NCI-H1092 (cell line): ENCODE measurements around the gene CCDC33.
"Not testable (repeated sequence)": the region's sequence is repeated elsewhere in the genome, so short reads cannot be mapped to it uniquely, and the experiment has no call there.

Source experiments
- DNase-seq: peaks from one replicate; lab custom pipeline; 2025; lab: John Stamatoyannopoulos, UW

Gene CCDC33

GRCh38 chr15:74334127-74334526 lies 98.0 kb downstream of the CCDC33 start:
- no peak for DNase-seq

DNA sequence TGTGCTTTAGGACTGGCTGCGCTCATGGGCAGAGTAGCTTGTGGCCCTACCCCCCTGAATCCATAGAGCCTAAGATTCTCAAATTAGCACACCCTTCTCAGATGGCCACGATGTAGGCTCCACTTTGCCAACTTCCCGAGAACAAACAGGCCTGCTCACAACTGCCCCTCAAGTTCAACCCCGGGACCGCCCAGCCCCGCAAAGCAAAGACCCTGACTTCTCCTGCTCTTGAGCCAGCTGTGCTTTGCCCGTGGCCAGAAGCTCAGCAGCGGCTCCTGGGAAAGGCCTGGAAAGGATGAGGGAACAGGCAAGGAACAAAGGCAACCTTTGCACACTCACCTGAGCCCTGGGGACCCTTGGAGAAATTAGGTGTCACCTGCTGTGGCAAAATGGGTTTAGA lies 99.3 kb downstream of the CCDC33 start:
- DNase-seq: no peak

GRCh38 chr15:74336061-74337005 lies 100.2 kb downstream of the CCDC33 start:
- no peak for DNase-seq

GRCh38 chr15:74337146-74337545 lies 101.0 kb downstream of the CCDC33 start:
- no peak for DNase-seq

DNA sequence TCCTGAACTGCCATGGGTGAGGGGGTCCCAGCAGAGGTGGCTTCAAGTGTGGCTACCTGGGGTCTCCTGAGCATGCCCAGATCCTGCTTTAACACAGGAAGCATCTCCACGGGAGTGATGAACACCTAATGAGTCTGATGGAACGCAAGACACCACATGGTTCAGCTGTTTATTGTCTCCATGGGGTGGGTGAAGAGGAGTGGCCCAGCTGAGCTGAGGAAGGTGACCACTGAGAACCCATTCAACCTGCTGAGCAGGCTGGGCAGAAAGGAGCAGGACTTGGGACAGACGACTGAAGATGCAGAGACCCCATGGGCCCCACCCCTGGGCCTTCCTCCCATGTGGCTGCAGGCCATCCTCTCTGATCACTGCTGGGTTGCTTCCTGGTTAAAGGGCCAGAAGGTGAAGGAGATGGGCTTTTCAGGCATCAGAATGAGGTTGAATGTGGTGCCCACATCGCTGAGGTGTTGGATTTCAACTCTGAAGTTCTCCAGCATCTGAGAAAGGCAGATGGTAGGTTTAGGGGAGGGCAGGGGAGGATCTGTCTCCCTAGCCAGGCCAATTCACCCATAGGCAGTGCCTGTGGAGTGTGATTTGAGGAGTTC lies 101.6 kb downstream of the CCDC33 start:
- no peak for DNase-seq

DNA sequence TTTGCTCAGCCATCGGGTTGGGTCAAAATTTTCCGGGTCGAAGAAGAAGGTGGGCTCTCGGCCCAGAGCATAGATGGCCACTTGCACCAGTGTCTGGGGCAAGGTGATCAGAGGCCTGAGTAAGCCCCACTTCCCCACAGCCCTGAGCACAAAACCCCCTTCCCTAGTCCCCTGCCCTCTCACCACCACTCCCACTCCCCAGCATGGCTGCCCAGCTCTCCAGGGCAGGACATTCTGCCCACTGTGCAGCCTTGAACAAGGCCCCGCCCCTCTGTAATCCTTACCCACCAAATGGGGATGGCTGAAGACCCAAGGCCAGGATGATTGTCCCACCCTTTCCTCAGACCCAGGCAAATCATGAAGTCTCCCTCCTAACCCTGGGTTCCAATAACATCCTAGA lies 102.5 kb downstream of the CCDC33 start:
- DNase-seq: no peak

DNA sequence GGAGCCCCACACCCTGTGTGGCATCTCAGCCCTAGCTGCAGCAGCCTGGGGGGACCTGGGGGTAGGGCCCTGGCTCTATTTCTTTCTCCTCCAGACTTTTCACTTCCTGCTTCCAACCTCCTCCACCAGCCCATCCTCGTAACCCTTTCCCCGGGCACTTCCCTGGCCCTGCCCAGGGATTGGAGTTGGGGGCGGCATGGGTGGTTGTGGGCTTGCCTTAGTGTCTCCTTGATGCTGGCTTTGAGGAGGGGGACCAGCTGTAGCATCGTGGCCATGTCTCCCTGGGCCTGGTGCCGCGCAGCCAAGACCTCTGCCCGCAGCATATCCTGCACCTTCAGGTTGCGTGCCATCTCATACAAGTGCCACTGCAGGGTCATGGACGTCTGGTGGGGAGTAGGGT lies 103.2 kb downstream of the CCDC33 start:
- DNase-seq: no peak

DNA sequence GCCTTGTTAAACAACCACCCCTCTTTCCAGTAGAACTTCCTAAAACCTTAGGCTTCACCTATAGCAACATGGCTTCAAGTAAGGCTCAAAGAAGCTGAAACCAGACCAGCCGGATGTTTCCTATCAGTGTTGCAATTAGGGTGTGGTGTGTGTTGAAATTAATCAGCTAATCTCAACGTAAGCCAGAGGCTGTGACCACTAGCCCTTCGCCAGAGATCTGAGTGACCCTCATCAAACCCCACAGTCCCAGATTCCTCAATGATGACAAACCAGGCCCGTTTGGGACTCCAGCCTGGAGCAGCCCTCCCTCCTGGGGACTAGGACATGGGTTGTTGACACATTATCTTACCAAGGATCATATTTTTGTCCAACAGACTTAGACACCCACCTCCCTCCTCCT lies 104.0 kb downstream of the CCDC33 start:
- DNase-seq: no peak

DNA sequence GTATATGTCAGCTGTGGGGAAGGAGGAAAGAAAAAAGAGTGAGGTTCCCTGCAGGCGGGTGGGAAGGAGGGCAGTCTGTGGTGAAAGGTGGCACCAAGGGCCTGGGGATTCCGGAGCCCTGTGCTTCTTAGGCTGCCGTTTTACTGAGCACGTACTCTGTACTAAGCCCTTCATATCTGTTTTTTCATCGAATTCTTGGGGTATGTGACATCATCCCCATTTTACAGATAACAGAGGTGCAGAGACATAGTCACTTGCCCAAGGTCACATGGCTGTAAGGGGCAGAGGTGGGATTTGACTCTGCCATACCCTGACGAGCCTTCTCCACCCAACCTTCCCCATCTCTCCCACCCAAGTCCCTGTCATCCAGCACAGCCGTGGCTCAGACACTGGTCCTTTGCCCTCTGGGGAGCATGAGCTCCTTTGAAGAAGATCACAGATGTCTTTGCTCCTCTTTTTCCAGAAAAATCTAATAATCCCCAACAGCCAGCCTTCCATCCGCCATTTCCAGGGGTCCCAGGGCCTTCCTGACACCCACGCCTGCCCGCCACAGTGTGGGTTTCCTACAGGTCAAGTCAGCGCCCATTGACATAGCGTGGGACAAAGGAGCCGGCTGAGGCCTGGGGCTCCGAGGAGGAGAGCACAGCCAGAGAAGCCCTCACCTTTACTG lies 107.1 kb downstream of the CCDC33 start:
- DNase-seq: no peak

GRCh38 chr15:74343797-74344127 lies 107.6 kb downstream of the CCDC33 start:
- DNase-seq: no peak

DNA sequence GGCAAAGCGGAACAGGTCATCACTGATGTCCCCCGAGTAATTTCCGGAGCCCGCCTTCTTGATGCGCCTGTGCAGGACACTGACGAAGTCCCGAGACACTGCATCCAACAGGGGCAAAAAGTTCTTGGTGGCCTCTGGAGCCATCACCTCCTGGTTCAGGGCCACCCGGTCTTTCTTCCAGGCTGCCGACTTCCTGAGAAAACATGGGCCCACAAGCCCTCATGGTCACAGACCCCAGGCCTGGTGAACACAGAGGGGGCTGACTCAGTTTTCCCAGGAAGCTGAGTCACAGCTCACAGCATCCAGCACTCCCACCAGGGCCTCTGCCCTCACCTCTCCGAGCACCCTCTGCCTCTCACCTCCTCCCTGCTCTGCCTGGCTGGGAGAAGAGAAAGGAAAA lies 108.9 kb downstream of the CCDC33 start:
- no peak for DNase-seq

DNA sequence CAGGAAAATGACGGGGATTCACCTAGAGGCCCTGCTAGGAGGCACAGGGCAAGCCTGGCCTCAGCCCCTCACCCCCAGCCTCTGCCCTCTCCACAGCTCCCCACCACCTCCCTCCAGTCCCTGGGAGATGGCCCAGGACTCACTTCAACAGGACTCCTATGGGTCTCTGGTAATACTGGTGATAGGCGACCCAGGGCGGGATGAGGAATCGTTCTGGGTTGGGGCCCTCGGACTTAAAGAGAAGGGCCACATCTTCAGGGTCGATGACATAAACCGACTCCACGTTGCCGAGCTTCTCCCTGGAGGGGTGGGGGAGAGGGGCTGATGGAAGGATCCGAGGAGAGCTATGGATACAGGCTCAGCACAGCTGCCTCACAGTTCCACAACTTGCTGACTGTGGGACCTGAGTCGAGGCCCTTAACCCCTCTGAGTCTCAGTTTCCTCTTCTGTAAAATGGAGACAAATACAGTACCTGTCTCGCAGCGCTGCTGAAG lies 111.7 kb downstream of the CCDC33 start:
- no peak for DNase-seq

GRCh38 chr15:74349241-74349778 lies 113.2 kb downstream of the CCDC33 start:
- no peak for DNase-seq

- DNase-seq: no peak
Measured at GRCh38 chr15:74350295-74351275, 114.5 kb downstream of the CCDC33 start.

DNA sequence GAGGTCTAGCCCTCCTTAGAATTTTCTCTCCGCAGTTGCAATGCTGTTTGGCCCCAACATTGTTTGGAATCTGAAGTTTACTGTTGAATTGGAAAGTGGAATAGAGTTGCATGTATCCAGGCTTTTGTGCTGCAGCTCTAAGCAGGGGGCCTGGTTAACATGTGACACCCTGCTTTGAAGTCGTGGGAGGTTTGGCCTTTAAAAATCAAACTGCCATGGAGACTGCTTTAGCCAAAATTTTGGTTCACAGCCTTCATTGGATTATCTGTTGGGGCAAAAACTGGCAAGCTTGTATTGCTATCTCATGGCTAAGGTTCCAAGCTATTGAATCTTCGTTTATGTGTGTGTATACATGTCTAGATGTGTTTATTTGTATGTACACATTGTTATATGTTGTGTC lies 115.5 kb downstream of the CCDC33 start:
- no peak for DNase-seq

DNA sequence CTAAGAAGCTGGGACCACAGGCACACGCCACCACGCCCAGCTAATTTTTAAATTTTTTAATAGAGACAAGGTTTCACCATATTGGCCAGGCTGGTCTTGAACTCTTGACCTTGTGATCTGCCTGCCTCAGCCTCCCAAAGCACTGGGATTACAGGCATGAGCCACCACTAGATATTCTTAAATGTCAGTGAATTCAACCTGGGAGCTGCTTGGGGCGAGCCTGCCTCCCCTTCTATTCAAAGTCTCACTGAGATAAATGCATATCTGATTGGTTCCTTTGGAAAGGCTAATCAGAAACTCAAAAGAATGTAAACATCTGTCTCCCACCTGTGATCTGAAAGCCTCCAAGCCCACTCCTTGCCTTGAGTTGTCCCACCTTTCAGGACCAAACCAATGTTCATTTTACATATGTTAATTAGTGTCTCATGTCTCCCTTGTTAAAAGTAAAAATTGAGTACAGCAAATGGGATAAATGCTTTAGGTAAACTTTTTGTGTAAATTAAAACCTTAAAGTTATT lies 116.3 kb downstream of the CCDC33 start:
- no peak for DNase-seq

DNA sequence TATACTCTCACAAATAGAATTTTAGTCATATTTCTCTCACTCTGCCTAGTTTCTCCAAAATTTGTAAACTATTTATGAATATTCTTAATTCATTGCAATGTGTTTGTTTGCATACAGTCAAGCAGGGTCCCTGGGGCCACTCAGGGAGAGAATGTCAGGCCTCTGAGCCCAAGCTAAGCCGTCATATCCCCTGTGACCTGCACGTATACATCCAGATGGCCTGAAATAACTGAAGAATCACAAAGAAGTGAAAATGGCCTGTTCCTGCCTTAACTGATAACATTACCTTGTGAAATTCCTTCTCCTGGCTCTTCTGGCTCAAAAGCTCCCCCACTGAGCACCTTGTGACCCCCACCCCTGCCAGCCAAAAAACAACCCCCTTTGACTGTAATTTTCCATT lies 117.9 kb downstream of the CCDC33 start:
- DNase-seq: not testable (repeated sequence)

DNA sequence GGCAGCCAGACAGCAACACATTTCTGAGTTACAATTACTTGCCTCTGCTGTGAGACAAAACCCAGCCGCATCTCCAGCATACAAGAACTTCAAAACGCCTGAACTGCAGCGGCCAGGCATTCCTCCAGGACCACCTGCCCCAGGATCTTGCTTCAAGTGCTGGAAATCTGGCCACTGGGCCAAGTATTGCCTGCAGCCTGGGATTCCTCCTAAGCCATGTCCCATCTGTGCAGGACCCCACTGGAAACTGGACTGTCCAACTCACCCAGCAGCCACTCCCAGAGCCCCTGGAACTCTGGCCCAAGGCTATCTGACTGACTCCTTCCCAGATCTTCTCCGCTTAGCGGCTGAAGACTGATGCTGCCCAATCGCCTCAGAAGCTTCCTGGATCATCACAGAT lies 119.9 kb downstream of the CCDC33 start:
- not testable (repeated sequence) for DNase-seq

GRCh38 chr15:74357514-74357913 lies 121.4 kb downstream of the CCDC33 start:
- DNase-seq: not testable (repeated sequence)

DNA sequence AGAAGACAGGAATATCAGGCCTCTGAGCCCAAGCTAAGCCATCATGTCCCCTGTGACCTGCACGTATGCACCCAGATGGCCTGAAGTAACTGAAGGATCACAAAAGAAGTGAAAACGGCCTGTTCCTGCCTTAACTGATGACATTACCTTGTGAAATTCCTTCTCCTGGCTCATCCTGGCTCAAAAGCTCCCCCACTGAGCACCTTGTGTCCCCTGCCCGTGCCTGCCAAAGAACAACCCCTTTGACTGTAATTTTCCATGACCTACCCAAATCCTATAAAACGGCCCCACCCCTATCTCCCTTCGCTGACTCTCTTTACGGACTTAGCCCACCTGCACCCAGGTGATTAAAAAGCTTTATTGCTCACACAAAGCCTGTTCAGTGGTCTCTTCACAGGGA lies 123.2 kb downstream of the CCDC33 start:
- not testable (repeated sequence) for DNase-seq

DNA sequence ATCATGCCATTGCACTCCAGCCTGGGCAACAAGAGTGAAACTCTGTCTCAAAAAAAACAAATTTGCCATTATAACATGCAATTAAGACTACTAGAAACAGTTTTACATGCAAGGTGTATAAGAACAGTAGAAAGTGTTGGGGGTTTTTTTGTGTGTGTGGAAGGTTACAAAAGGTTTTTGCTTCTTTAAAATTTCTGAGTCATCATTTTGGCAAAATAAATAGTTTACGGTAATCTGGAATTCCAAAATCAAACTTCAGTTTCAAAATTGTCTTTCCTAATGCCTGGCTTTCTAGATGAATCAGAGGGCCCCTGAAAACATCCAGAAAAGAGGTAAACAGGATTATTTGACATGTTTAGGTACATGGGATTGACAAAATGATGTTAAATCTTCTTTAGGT lies 124.7 kb downstream of the CCDC33 start:
- not testable (repeated sequence) for DNase-seq
